Calu3 (cell line): ENCODE measurements around the gene ATP11A. TPM values are rescaled to one million over a fixed set of nuclear protein-coding genes. Genes with fewer than 3 reads are reported as not detected.

Source experiments
- BruUV-seq: library from RNA; stranded (reverse); fragments of 400-500 nt; replicated peaks from 2 replicates; lab custom pipeline; 2021; lab: Mats Ljungman, UMichigan
- CTCF ChIA-PET: fragments of 300-600 bp; sonication (Branson Sonifier 250); formaldehyde crosslinking; loops from one replicate; lab custom pipeline; 2022; ENCODE audit warnings: antibody characterized with exemption; lab: Charles Lee
- DNase-seq: peaks from one replicate; pipeline ENCODE4 v3.0.0; 2022
- H3K27ac Mint-ChIP-seq: one replicate; pipeline ENCODE4 v1.8.0; 2022; ENCODE audit warnings: mixed read lengths; ENCODE audit not compliant: unreplicated experiment
- H3K27me3 Mint-ChIP-seq: one replicate; pipeline ENCODE4 v1.8.0; 2022; ENCODE audit warnings: mixed read lengths; ENCODE audit not compliant: unreplicated experiment
- H3K36me3 Mint-ChIP-seq: one replicate; pipeline ENCODE4 v1.8.0; 2022; ENCODE audit warnings: mild to moderate bottlenecking, moderate library complexity, mixed read lengths; ENCODE audit not compliant: insufficient read depth, unreplicated experiment
- H3K4me1 Mint-ChIP-seq: one replicate; pipeline ENCODE4 v1.8.0; 2022; ENCODE audit warnings: mild to moderate bottlenecking, low read depth, mixed read lengths; ENCODE audit not compliant: unreplicated experiment
- H3K4me3 Mint-ChIP-seq: one replicate; pipeline ENCODE4 v1.8.0; 2022; ENCODE audit warnings: mild to moderate bottlenecking, low read depth, moderate library complexity, mixed read lengths; ENCODE audit not compliant: unreplicated experiment
- H3K9me3 Mint-ChIP-seq: one replicate; pipeline ENCODE4 v1.8.0; 2022; ENCODE audit warnings: low read depth, mixed read lengths; ENCODE audit not compliant: unreplicated experiment
- intact Hi-C: fragments of 100-400 bp; cut with micrococcal nuclease; formaldehyde crosslinking; loops from one replicate; pipeline ENCODE4 v1.10.0; 2022; ENCODE audit not compliant: unreplicated experiment
- total RNA-seq: library from RNA; stranded (reverse); gene quantifications from 2 replicates; pipeline ENCODE4 v1.2.3, GENCODE V29; 2022
- TF ChIP-seq, protein P1 (sequence below): fragments of 200-600 bp; IDR thresholded peaks from one replicate; pipeline ENCODE4 v1.8.0; 2022; ENCODE audit warnings: antibody characterized with exemption; ENCODE audit not compliant: unreplicated experiment

Gene ATP11A
- total RNA-seq, 1 experiment from 2014 or later: 115 TPM

DNA sequence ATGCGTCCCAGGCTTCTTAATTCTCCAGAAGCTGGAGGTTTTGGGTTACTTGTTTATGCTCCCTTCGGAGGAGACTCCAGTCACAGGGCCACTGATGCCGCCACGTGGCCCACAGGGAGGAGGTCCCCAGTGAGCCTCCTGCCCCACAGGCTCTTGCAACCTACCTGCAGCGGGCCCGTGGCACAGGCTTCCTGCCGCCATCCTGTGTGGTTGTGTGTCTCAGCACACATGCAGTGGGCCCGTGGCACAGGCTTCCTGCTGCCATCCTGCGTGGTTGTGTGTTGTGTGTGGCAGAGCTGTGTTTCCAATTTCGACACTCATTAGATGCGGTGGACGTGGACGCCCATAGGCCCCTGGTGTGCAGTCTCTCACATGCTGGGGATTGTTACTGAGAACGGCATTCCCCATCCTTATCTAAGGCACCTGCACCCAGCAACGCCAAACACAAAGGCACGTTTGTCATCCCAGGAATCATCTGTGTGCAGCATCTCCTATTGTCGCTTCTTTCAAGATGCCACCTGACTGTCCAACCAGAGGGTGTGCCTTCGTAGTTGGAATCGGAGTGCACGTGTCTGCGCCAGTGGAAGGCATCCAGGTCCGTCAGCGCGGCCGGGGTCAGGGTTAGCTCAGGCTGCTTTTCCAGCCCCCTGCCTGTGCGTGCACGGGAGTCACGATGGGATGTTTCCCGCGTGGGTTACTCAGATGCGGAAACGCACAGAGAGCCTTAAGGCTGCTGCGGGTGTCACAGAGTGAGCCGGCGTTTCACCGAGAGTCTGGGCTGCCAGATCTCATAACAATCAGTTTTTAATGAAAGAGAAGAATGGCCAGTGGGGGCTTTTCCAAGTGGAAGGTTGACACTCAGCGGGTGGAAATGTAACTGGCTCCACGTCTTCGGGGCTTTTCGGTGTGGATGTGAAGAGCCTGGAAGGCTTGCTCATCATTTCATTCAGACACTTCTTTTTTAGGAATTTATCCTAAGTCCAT is 119.8 kb downstream of the ATP11A start:
- Mint-ChIP-seq H3K4me3 (no peak overlapping the region), H3K36me3 (peaks cover 8% of the 10 kb centered on the region), H3K27ac (no peak overlapping the region), H3K4me1 (no peaks in the 10 kb centered on the region), H3K27me3 (no peaks in the 10 kb centered on the region), H3K9me3 (no peaks in the 10 kb centered on the region)
- intact Hi-C loops: no loop called here
- no peak for DNase-seq
- BruUV-seq: no TSS peak
- CTCF ChIA-PET: no interaction called here
- TF ChIP-seq, protein P1, sequence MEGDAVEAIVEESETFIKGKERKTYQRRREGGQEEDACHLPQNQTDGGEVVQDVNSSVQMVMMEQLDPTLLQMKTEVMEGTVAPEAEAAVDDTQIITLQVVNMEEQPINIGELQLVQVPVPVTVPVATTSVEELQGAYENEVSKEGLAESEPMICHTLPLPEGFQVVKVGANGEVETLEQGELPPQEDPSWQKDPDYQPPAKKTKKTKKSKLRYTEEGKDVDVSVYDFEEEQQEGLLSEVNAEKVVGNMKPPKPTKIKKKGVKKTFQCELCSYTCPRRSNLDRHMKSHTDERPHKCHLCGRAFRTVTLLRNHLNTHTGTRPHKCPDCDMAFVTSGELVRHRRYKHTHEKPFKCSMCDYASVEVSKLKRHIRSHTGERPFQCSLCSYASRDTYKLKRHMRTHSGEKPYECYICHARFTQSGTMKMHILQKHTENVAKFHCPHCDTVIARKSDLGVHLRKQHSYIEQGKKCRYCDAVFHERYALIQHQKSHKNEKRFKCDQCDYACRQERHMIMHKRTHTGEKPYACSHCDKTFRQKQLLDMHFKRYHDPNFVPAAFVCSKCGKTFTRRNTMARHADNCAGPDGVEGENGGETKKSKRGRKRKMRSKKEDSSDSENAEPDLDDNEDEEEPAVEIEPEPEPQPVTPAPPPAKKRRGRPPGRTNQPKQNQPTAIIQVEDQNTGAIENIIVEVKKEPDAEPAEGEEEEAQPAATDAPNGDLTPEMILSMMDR: no peak

DNA sequence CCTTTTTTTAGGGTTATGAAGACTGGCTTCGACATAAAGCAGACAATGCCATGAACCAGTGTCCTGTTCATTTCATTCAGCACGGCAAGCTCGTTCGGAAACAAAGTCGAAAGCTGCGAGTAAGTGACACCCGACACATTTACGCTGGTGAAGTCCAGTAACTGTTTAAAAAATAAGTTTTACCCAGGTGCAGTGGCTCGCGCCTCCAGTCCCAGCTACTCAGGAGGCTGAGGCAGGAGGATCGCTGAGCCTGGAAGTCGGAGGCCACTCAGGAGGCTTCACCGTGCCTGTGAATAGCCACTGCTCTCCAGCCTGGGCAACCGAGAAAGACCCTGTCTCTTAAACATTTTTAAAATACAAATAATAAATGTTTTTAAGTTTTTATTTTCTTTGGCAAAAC is 120.8 kb downstream of the ATP11A start:
- TF ChIP-seq, protein P1: no peak
- intact Hi-C loops: no loop called here
- no TSS peak for BruUV-seq
- no peak for DNase-seq
- H3K27ac Mint-ChIP-seq: no peak overlapping the region
- no peaks in the 10 kb centered on the region for H3K27me3 Mint-ChIP-seq
- no peaks in the 10 kb centered on the region for H3K4me1 Mint-ChIP-seq
- H3K9me3 Mint-ChIP-seq: no peaks in the 10 kb centered on the region
- H3K36me3 Mint-ChIP-seq: peaks cover 5% of the 10 kb centered on the region
- CTCF ChIA-PET: no interaction called here
- no peak overlapping the region for H3K4me3 Mint-ChIP-seq

DNA sequence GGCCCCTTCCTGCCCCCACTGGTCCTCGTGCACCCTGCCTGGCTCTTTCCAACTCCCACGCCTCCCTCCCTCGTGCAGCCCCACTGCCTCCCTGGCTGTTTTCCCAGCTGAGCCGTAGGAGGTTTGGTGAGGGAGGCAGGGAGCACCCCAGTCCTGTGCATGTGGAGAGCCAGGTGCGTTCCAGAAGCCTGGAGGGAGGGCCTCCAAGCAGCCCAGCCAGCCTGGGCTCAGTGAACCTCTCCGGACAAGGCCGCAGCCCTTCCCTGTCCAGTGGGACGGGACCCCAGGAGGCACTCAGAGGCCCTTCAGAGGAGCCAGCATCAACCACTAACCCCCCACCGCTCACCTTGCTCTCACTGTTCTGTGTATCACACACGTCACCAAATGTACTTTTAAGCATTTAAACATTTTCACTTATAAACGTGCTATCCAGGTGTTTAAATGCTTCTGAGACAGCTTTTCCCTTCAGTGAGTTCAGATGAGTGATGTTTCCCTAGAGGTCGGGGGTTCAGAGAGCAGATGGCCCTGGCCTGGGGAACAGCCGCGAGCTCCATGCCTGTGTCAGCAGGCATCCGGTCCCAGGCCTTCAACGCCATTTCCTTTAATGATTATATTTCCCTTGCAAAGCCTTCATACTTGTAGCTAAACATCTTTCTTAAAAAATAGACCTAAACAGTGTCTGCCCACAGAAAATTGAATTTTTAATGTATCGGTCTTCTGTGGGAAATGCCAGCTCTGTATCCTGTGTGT is 122.6 kb downstream of the ATP11A start:
- Mint-ChIP-seq H3K36me3 (peaks cover 8% of the 10 kb centered on the region), H3K4me3 (no peak overlapping the region), H3K27ac (no peak overlapping the region), H3K9me3 (no peaks in the 10 kb centered on the region), H3K27me3 (no peaks in the 10 kb centered on the region), H3K4me1 (no peaks in the 10 kb centered on the region)
- TF ChIP-seq, protein P1: no peak
- no TSS peak for BruUV-seq
- CTCF ChIA-PET: no interaction called here
- intact Hi-C loops: no loop called here
- no peak for DNase-seq

DNA sequence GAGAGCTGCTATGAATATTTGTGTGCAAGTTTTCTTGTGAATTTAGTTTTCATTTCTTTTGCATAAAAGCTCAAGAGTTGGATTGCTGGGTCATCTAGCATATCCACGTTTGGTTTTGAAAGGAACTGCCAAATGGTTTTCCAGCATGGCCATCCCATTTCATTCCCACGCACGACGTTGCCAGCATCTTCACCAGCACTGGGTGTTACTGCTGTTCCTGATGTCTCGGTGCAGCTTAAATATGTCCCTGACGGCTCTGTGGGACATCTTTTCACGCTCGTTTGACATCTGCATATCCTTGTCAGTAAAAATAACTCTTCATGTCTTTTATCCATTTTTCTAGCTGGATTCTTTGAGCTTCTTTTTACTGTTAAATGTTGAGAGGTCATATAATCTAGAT is 123.7 kb downstream of the ATP11A start:
- TF ChIP-seq, protein P1: no peak
- CTCF ChIA-PET: no interaction called here
- intact Hi-C loops: no loop called here
- H3K4me3 Mint-ChIP-seq: no peak overlapping the region
- DNase-seq: no peak
- H3K36me3 Mint-ChIP-seq: peaks cover 9% of the 10 kb centered on the region
- H3K27ac Mint-ChIP-seq: no peak overlapping the region
- H3K4me1 Mint-ChIP-seq: no peaks in the 10 kb centered on the region
- BruUV-seq: no TSS peak
- no peaks in the 10 kb centered on the region for H3K27me3 Mint-ChIP-seq
- H3K9me3 Mint-ChIP-seq: no peaks in the 10 kb centered on the region
